Measurements from ENCODE around the gene SUMO4.
"Not testable (repeated sequence)": the region's sequence is repeated elsewhere in the genome, so short reads cannot be mapped to it uniquely, and the experiment has no call there.

The SUMO4 gene

GRCh38 chr6:149435919-149436586 lies 36.0 kb downstream of the SUMO4 start:
- DNase-seq = peak; percentile 16

GRCh38 chr6:149436647-149437046 lies 36.6 kb downstream of the SUMO4 start:
- peak; percentile 4 for DNase-seq

- DNase-seq = no peak
Observed at GRCh38 chr6:149437212-149437611, 37.1 kb downstream of the SUMO4 start.

GRCh38 chr6:149438855-149439254 lies 38.8 kb downstream of the SUMO4 start:
- no peak for DNase-seq

- DNase-seq = no peak
Observed at GRCh38 chr6:149439626-149440025, 39.6 kb downstream of the SUMO4 start.

GRCh38 chr6:149440735-149441671 lies 40.9 kb downstream of the SUMO4 start:
- no peak for DNase-seq

- DNase-seq = no peak
Observed at GRCh38 chr6:149441740-149442139, 41.7 kb downstream of the SUMO4 start.

- no peak for DNase-seq
Observed at GRCh38 chr6:149443411-149444181, 43.5 kb downstream of the SUMO4 start.

GRCh38 chr6:149444360-149445094 lies 44.5 kb downstream of the SUMO4 start:
- not testable (repeated sequence) for DNase-seq

- DNase-seq = no peak
Observed at GRCh38 chr6:149445095-149445466, 45.0 kb downstream of the SUMO4 start.

- DNase-seq = no peak
Observed at GRCh38 chr6:149445573-149445972, 45.5 kb downstream of the SUMO4 start.

GRCh38 chr6:149446791-149447376 lies 46.8 kb downstream of the SUMO4 start:
- DNase-seq = no peak

- no peak for DNase-seq
Observed at GRCh38 chr6:149448821-149449453, 48.9 kb downstream of the SUMO4 start.

- no peak for DNase-seq
Observed at GRCh38 chr6:149449831-149450678, 50.0 kb downstream of the SUMO4 start.
